Effector CD4-positive, alpha-beta T cell (primary cell): ENCODE data around the gene ZFHX2.
A peak's percentile ranks its signal among the peaks of the same experiment; 100 is the strongest.
"Not testable (repeated sequence)": the region's sequence is repeated elsewhere in the genome, so short reads cannot be mapped to it uniquely, and the experiment has no call there.

Source experiments
- DNase-seq: peaks from one replicate; pipeline ENCODE4 v3.0.0-alpha.2; 2020
- total RNA-seq: gene quantifications from one replicate; lab custom pipeline; 2026; lab: John Stamatoyannopoulos, UW

ZFHX2 gene
- total RNA-seq = 0.94 reads per million

GRCh38 chr14:23551266-23552028 lies at the start of gene ZFHX2:
Gene ZFHX2, minus strand, starts transcription at chr14:23551765. Its CDS starts 16,440 bp downstream, at chr14:23535325.
- peak; percentile 66 for DNase-seq

GRCh38 chr14:23600806-23601205 lies 49.2 kb upstream of the ZFHX2 start:
- no peak for DNase-seq

GRCh38 chr14:23600322-23600707 lies 48.8 kb upstream of the ZFHX2 start:
- no peak for DNase-seq

DNA sequence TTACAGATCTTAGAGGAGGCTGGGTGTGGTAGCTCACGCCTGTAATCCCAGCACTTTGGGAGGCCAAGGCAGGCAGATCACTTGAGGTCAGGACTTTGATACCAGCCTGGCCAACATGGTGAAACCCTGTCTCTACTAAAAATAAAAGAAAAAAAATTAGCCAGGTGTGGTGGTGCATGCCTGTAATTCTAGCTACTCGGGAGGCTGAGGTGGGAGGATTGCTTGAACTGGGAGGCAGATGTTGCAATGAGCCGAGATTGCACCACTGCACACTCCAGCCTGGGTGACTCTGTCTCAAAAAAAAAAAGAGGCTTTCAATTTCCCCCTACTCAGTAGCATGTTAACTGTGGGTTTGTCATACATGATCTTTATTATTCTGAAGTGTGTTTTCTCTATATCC lies 42.6 kb upstream of the ZFHX2 start:
- not testable (repeated sequence) for DNase-seq

GRCh38 chr14:23590198-23590597 lies 38.6 kb upstream of the ZFHX2 start:
- no peak for DNase-seq

GRCh38 chr14:23589606-23590005 lies 38.0 kb upstream of the ZFHX2 start:
- no peak for DNase-seq

DNA sequence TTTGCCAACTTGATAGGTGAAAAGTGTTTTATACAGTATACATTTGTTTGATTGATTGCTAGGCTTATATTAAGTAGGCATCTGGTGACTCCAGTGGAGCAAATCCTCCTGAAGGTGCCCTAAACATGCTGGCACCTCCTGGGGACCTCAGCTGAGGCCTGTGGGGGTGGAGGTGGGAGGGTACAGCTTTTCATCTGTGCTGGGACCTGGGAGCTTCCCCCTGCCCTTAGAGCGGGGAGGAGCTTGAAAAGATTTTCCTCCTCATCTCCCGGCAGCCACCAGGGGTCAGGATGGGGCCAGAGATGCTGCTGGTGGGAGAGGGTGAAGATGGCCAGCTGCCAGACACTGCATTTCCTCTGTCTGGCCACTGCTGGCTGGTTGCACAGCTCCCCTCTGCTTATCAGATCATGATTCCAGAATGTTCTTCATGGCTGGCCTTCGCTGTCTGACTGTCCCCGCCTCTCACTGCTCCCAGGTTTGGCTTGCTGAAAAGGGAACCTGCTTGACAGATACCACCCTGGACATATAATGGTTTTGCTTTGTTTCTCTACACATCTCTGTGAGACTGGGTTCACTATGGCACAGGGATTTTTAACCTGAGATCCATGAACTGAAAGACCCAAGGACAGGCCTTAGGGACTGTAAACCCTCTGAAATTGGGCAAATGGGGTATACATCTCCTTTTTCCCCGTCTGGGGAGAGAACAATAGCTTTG lies 37.5 kb upstream of the ZFHX2 start:
- DNase-seq = peak; percentile 72

DNA sequence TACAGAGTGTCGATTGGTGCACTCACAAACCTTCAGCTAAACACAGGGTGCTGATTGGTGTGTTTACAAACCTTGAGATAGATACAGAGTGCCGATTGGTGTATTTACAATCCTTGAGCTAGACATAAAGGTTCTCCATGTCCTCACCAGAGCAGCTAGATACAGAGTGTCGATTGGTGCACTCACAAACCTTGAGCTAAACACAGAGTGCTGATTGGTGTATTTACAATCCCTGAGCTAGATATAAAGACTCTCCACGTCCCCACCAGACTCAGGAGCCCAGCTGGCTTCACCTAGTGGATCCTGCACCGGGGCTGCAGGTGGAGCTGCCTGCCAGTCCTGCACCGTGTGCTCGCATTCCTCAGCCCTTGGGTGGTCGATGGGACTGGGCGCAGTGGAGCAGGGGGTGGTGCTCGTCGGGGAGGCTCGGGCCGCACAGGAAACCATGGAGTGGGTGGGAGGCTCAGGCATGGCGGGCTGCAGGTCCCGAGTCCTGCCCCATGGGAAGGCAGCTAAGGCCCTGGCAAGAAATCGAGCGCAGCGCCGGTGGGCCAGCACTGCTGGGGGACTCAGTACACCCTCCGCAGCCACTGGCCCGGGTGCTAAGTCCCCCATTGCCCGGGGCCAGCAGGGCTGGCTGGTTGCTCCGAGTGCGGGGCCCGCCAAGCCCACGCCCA lies 33.1 kb upstream of the ZFHX2 start:
- not testable (repeated sequence) for DNase-seq

DNA sequence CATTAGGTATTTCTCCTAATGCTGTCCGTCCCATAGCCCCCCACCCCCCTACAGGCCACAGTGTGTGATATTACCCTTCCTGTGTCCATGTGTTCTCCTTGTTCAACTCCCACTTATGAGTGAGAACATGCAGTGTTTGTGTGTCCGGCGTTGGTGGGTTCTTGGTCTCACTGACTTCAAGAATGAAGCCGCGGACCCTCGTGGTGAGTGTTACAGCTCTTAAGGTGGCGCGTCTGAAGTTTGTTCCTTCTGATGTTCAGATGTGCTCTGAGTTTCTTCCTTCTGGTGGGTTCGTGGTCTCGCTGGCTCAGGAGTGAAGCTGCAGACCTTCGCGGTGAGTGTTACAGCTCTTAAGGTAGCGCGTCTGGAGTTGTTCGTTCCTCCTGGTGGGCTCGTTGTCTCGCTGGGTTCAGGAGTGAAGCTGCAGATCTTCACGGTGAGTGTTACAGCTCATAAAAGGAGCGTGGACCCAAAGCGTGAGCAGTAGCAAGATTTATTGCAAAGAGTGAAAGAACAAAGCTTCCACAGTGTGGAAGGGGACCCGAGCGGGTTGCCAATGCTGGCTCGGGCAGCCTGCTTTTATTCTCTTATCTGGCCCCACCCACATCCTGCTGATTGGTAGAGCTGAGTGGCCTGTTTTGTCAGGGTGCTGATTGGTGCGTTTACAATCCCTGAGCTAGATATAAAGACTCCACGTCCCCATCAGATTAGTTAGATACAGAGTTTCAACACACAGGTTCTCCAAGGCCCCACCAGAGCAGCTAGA lies 32.4 kb upstream of the ZFHX2 start:
- not testable (repeated sequence) for DNase-seq

DNA sequence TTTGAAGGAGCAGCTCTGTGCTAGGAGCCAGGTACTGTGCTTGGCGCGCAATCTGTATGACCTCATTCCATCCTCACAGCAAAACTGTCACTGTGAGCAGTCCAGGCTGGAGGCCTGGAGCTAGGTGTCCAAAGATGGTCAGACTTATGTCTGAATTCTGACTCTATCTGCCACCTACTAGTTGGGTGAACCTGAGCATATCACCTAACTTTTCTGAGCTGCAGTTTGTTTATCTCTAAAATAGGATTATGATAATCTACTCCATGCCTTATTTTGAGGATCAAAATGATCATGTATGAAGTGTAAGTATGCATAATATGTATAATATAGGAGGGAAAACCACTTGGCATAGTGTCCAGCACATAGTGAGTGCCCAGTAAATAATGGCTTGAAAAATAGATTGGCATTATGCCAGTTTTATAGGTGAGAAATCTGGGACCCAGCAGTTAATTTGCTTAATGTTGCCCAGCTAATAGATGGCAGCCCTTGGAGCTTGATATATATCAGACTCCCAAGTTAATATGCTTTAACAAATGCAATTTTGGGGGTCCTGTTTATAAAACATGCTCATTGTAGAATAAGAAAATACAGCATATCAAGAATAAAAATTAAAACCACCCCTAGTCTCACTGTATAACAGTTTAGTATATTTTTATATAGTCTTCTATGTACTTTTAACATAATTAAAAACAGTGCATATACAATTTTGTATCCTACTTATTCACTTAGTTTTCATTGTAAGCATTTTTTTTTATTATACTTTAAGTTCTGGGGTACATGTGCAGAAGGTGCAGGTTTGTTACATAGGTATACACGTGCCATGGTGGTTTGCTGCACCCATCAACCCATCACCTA lies 31.6 kb upstream of the ZFHX2 start:
- no peak for DNase-seq

- DNase-seq = no peak
These were observed 29.4 kb upstream of the ZFHX2 start for GRCh38 chr14:23580948-23581281.

DNA sequence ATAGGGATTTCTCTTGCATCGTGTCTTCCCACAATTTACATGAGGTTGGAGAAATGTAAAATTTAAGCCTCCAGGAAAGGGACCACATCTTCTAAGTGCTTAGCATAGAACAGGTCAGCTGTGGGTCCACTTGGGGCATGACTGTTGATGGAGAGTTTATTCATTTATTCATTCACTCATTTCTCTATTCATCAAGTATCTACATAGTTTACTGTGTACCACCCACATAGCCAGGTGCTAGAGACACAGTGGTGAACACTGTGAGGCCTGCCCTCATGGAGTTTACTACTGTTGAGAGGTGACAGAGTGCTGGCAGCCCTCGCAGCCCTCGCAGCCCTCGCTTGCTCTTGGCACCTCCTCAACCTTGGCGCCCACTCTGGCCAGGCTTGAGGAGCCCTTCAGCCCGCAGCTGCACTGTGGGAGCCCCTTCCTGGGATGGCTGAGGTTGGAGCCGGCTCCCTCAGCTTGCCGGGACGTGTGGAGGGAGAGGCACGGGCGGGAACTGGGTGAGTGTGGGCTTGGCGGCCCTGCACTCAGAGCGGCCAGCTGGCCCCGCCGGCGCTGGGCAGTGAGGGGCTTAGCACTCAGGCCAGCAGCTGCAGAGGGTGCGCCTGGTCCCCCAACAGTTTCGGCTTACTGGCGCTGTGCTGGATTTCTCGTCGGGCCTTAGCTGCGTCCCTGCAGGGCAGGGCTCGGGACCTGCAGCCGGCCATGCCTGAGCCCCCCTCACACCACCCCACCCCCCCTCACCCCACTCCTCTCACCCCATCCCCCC lies 28.8 kb upstream of the ZFHX2 start:
- DNase-seq = no peak

- no peak for DNase-seq
These were observed 28.2 kb upstream of the ZFHX2 start for GRCh38 chr14:23579739-23580138.

GRCh38 chr14:23579311-23579630 lies 27.7 kb upstream of the ZFHX2 start:
- DNase-seq = no peak

DNA sequence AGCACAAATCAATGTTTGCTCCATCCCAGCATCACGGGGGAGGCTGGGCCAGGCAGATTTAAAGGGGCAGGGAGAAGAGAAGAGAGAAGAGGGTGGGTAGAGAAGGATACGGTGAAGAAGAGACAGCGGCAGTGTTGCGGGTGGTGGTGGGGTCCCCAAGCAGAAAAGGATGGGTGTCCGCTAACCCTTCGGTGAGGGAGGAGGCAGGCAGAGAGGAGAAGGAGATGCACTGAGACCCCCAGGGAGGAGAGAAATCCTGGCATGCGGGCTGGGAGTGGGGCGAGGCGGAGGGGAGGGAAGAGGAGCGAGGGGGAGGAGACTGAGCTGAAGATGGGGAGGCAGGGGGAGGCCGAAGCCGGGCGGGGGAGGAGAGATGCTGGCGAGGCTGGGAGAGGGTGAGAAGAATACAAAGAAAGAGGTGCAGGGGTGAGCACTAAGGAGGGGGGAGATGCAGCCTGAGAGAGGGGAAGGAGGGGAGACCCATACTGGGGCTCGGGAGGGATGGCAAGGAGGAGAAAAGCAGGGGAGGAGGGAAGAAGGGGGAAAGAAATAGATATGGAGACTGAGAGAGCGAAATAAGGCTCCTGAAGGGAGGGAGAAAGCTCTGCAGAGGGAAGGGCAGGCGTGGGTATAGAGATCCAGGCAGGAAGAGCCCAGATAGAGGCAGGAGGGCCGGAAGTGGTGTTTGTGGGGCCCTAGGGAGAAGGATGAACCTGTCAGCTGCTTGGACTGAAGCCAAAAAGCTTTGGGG lies 27.2 kb upstream of the ZFHX2 start, which contains the start of gene JPH4:
Gene JPH4, minus strand, starts transcription at position 231 of the 751 bp plus-strand sequence. CDS start 1,337 bp downstream, outside the sequence.
- DNase-seq = no peak

- no peak for DNase-seq
These were observed 26.3 kb upstream of the ZFHX2 start for GRCh38 chr14:23577710-23578392.

GRCh38 chr14:23577004-23577681 lies 25.6 kb upstream of the ZFHX2 start:
- no peak for DNase-seq

DNA sequence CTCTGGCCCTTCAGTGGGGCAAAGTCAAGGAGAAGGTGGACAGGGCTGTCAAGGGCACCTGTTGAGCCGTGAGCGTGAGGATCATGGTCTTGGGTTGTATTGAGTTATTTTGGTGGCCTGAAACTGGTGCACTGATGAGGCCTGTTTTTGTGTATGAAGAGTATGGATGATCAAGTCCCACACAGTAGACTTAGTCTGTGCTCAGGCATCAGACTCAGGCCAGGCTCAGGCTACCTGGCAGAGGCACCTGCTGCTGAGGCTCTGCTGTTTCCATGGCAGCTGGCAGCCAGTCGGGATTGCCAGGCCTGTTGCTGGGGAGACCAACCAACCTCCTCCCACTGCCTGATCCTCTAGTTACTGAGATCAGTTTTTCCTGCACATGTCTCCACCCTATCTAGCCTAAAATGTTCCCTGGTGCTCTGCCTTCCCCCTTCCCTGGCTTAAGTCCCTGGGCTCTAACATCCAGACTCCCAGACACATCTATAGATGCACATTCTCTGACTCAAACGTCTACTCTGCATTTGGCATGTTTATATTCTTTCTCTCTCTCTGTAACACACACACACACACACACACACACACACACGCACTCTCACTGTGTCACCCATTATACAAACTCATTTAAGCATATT lies 21.9 kb upstream of the ZFHX2 start:
- no peak for DNase-seq

GRCh38 chr14:23572836-23573235 lies 21.3 kb upstream of the ZFHX2 start:
- no peak for DNase-seq
